OCI-LY7 (cell line): Measurements from ENCODE around the gene SLC2A2. TPM values are rescaled to one million over a fixed set of nuclear protein-coding genes. Genes with fewer than 3 reads are reported as not detected.

ENCODE experiments used
- BruUV-seq: library from RNA; stranded (reverse); fragments of 400-500 nt; replicated peaks from 2 replicates; lab custom pipeline; 2021; lab: Mats Ljungman, UMichigan
- CTCF ChIA-PET: fragments of 300-600 bp; sonication (Branson Sonifier 250); formaldehyde crosslinking; loops from one replicate; lab custom pipeline; 2022; ENCODE audit warnings: antibody characterized with exemption; ENCODE audit not compliant: unreplicated experiment; lab: Charles Lee
- POLR2A ChIA-PET: fragments of 300-600 bp; sonication (Branson Sonifier 250); formaldehyde crosslinking; loops from one replicate; lab custom pipeline; 2022; ENCODE audit warnings: antibody characterized with exemption; lab: Charles Lee
- DNase-seq: peaks from one replicate; pipeline ENCODE4 v3.0.0-alpha.2; 2015; ENCODE audit warnings: low spot score
- H2AFZ ChIP-seq: fragments of 200-600 bp; sonication (generic), shearing (Covaris generic); 2 replicates; pipeline ENCODE4 v1.6.1; 2014; ENCODE audit warnings: mild to moderate bottlenecking, antibody characterized with exemption, low read length, moderate library complexity
- H3K27ac ChIP-seq: fragments of 200-600 bp; sonication (generic); 2 replicates; pipeline ENCODE4 v1.5.1; 2014; ENCODE audit warnings: mixed run types, low read depth, mild to moderate bottlenecking, moderate library complexity, low read length, inconsistent platforms; ENCODE audit not compliant: poor library complexity, severe bottlenecking
- H3K36me3 ChIP-seq: fragments of 200-600 bp; sonication (generic); 2 replicates; pipeline ENCODE4 v1.6.1; 2014; ENCODE audit warnings: mild to moderate bottlenecking, antibody characterized with exemption, low read length, moderate library complexity, mixed read lengths; ENCODE audit not compliant: insufficient read depth
- H3K4me1 ChIP-seq: fragments of 200-600 bp; sonication (generic); 2 replicates; pipeline ENCODE4 v1.5.1; 2014; ENCODE audit warnings: mild to moderate bottlenecking, low read length; ENCODE audit not compliant: insufficient read depth, poor library complexity, severe bottlenecking
- H3K4me2 ChIP-seq: fragments of 200-600 bp; sonication (generic); 2 replicates; pipeline ENCODE4 v1.6.1; 2014; ENCODE audit warnings: mild to moderate bottlenecking, low read length
- H3K4me3 ChIP-seq: fragments of 200-600 bp; sonication (generic); 2 replicates; pipeline ENCODE4 v1.5.1; 2014; ENCODE audit warnings: mild to moderate bottlenecking, low read depth, low read length; ENCODE audit not compliant: poor library complexity, severe bottlenecking
- H3K79me2 ChIP-seq: fragments of 200-600 bp; sonication (generic); 2 replicates; pipeline ENCODE4 v1.6.1; 2016; ENCODE audit warnings: low read depth, mild to moderate bottlenecking, low read length, moderate library complexity, mixed read lengths; ENCODE audit not compliant: insufficient read depth
- H3K9me2 ChIP-seq: fragments of 200-600 bp; sonication (generic); 2 replicates; pipeline ENCODE4 v1.6.1; 2016; ENCODE audit warnings: mild to moderate bottlenecking, low read length, mixed read lengths; ENCODE audit not compliant: insufficient read depth
- H3K9me3 ChIP-seq: fragments of 200-600 bp; sonication (generic); 2 replicates; pipeline ENCODE4 v1.6.1; 2014; ENCODE audit warnings: mild to moderate bottlenecking, mixed run types, low read length, mixed read lengths
- H4K20me1 ChIP-seq: fragments of 200-600 bp; sonication (generic); 2 replicates; pipeline ENCODE4 v1.6.1; 2014; ENCODE audit warnings: mild to moderate bottlenecking, antibody characterized with exemption, low read length, moderate library complexity, mixed read lengths; ENCODE audit not compliant: insufficient read depth
- CTCF ChIP-seq: fragments of 200-600 bp; sonication (generic); conservative IDR thresholded peaks from 2 replicates; pipeline ENCODE4 v1.5.1; 2014; ENCODE audit warnings: mild to moderate bottlenecking, antibody characterized with exemption, low read length, moderate library complexity, mixed read lengths
- EZH2phosphoT487 ChIP-seq: fragments of 200-600 bp; sonication (generic); IDR thresholded peaks from 2 replicates; pipeline ENCODE4 v1.6.1; 2018; ENCODE audit warnings: low read depth, borderline replicate concordance, mild to moderate bottlenecking, mixed run types, antibody characterized with exemption, low read length, moderate library complexity, mixed read lengths
- intact Hi-C: fragments of 100-400 bp; cut with micrococcal nuclease; formaldehyde crosslinking; loops from one replicate; pipeline ENCODE4 v1.10.0; 2022; ENCODE audit not compliant: unreplicated experiment
- total RNA-seq, 2 experiments: library from RNA; depleted of rRNA in 1 of 2; stranded (reverse); fragments of >200 nt in 1 of 2; shearing (Covaris generic) in 1 of 2; gene quantifications; 2 replicates each; pipeline ENCODE4 v1.2.3, GENCODE V29; 2014 to 2022

The SLC2A2 gene
- total RNA-seq, 2 experiments from 2014 or later, result not detected

- POLR2A ChIA-PET, result no interaction called here
Measured at GRCh38 chr3:171023566-171023965, 3.0 kb downstream of the SLC2A2 start.

DNA sequence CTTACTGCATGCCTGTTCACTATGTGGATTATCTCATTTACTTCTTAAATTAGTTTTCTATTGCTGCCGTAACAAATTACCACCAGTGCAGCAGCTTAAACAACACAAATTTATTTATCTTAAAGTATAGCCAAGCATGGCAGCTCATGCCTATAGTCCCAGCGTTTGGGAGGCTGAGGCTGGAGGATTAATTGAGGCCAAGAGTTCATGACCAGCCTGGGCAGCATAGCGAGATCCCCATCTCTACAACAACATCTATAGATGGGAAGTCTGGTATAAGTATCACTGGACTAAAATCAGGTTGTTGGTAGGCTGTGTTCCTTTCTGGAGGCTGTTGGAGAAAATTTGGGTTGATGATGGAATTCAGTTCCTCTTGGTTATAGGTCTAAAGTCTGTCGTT, 5.1 kb downstream of the SLC2A2 start:
- no peaks in the 10 kb centered on the region for H3K9me3 ChIP-seq
- H3K79me2 ChIP-seq, result no peaks in the 10 kb centered on the region
- intact Hi-C loops, result no loop called here
- POLR2A ChIA-PET, result no interaction called here
- CTCF ChIA-PET, result no interaction called here
- H3K4me1 ChIP-seq, result no peaks in the 10 kb centered on the region
- no peak for DNase-seq
- H3K36me3 ChIP-seq, result no peaks in the 10 kb centered on the region
- no peak overlapping the region for H3K27ac ChIP-seq
- no peaks in the 10 kb centered on the region for H4K20me1 ChIP-seq
- H3K9me2 ChIP-seq, result no peaks in the 10 kb centered on the region
- no TSS peak for BruUV-seq
- no peak overlapping the region for H3K4me3 ChIP-seq
- no peak overlapping the region for H2AFZ ChIP-seq
- TF ChIP-seq CTCF (no peak), EZH2phosphoT487 (no peak)
- H3K4me2 ChIP-seq, result no peak overlapping the region

More at GRCh38 chr3:171023566-171023965, 3.0 kb downstream of the SLC2A2 start:
- H3K27ac ChIP-seq, result no peak overlapping the region
- no peak for TF ChIP-seq EZH2phosphoT487
- TF ChIP-seq CTCF, result no peak
- H3K9me2 ChIP-seq, result no peaks in the 10 kb centered on the region
- H3K4me3 ChIP-seq, result no peak overlapping the region
- H4K20me1 ChIP-seq, result no peaks in the 10 kb centered on the region
- no peaks in the 10 kb centered on the region for H3K9me3 ChIP-seq
- no peaks in the 10 kb centered on the region for H3K4me1 ChIP-seq
- CTCF ChIA-PET, result no interaction called here
- no peaks in the 10 kb centered on the region for H3K79me2 ChIP-seq
- no peak overlapping the region for H3K4me2 ChIP-seq
- no peak for DNase-seq
- H2AFZ ChIP-seq, result no peak overlapping the region
- no peaks in the 10 kb centered on the region for H3K36me3 ChIP-seq
- intact Hi-C loops, result no loop called here
- no TSS peak for BruUV-seq

GRCh38 chr3:171018156-171018935, 8.2 kb downstream of the SLC2A2 start:
- CTCF ChIA-PET, result no interaction called here
- H3K9me2 ChIP-seq, result no peaks in the 10 kb centered on the region
- H4K20me1 ChIP-seq, result no peaks in the 10 kb centered on the region
- H3K4me3 ChIP-seq, result no peak overlapping the region
- no peak for DNase-seq
- no peaks in the 10 kb centered on the region for H3K79me2 ChIP-seq
- H3K36me3 ChIP-seq, result no peaks in the 10 kb centered on the region
- BruUV-seq, result no TSS peak
- intact Hi-C loops, result no loop called here
- no peaks in the 10 kb centered on the region for H3K9me3 ChIP-seq
- H3K4me1 ChIP-seq, result no peaks in the 10 kb centered on the region
- no peak overlapping the region for H3K4me2 ChIP-seq
- POLR2A ChIA-PET, result interaction anchor here (0.6 kb wide), 1 partner anchor 54 kb away, joined by 3 read pairs; no protein-coding TSS in a partner anchor
- TF ChIP-seq CTCF, result peak; percentile 47
- no peak for TF ChIP-seq EZH2phosphoT487
- H2AFZ ChIP-seq, result no peak overlapping the region
- no peak overlapping the region for H3K27ac ChIP-seq
